GM10266 (cell line): ENCODE data around the gene ETHE1.

Experiments used
- DNase-seq: peaks from one replicate; pipeline ENCODE4 v3.0.0; 2012; ENCODE audit errors: extremely low spot score
- TF ChIP-seq, protein P1 (sequence below): IDR thresholded peaks from 2 replicates; pipeline ENCODE4 v1.5.1; 2012; ENCODE audit warnings: mild to moderate bottlenecking, low read depth; ENCODE audit not compliant: control insufficient read depth, insufficient read depth; ENCODE audit errors: missing control alignments

The ETHE1 gene

GRCh38 chr19:43504426-43505185 lies 22.4 kb downstream of the ETHE1 start, which contains the start of gene PHLDB3:
PHLDB3 (minus strand) TSS chr19:43504746; CDS start chr19:43504118, 628 bp downstream.
- no peak for DNase-seq
- TF ChIP-seq, protein P1, sequence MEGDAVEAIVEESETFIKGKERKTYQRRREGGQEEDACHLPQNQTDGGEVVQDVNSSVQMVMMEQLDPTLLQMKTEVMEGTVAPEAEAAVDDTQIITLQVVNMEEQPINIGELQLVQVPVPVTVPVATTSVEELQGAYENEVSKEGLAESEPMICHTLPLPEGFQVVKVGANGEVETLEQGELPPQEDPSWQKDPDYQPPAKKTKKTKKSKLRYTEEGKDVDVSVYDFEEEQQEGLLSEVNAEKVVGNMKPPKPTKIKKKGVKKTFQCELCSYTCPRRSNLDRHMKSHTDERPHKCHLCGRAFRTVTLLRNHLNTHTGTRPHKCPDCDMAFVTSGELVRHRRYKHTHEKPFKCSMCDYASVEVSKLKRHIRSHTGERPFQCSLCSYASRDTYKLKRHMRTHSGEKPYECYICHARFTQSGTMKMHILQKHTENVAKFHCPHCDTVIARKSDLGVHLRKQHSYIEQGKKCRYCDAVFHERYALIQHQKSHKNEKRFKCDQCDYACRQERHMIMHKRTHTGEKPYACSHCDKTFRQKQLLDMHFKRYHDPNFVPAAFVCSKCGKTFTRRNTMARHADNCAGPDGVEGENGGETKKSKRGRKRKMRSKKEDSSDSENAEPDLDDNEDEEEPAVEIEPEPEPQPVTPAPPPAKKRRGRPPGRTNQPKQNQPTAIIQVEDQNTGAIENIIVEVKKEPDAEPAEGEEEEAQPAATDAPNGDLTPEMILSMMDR: no peak

DNA sequence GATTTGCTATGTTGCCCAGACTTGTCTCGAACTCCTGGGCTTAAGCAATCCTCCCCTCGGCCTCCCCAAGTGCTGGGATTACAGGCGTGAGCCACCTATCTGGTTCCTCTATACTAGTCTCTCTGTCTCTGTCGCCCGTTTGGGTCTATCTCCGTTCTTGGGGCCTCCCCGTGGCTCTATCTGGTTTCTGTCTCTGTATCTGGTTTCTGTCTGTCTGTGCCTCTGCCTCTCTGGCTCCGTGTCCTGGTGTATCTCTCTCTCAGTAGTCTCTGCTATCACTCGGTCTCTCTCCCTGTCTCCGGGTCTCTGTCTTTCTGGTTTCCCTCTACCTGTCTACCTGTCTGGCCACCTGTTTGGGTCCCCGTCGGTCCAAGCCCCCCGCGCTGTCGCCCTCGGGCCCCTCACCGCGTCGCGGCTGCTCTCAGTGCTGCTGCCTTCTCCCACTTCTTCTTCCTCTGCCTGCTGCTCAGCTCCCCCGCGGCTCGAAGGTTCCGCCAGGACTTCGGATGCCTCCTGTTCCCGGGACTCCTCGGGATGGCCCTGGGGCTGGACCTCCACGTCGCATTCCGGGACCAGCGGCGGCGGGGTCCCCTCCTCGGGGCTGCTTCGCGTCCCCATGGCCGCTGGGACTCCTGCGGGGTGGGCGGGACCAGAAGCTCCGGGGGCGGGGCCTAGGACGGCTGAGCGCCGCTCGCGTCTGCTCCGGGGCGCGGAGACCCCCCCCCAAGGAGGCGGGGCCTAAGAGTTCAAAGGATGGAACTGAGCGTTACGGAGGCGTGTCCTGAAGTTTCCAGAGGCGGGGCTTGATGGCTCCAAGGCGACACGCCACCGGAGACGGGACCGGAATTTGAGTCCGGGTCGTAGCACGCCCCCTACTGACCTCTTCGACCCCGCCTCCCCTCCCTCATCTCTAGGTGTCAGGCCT lies 23.2 kb downstream of the ETHE1 start:
- peak; percentile 99 for DNase-seq
- TF ChIP-seq, protein P1: peak; percentile 49

GRCh38 chr19:43502419-43502976 lies 24.5 kb downstream of the ETHE1 start:
- TF ChIP-seq, protein P1: no peak
- no peak for DNase-seq

DNA sequence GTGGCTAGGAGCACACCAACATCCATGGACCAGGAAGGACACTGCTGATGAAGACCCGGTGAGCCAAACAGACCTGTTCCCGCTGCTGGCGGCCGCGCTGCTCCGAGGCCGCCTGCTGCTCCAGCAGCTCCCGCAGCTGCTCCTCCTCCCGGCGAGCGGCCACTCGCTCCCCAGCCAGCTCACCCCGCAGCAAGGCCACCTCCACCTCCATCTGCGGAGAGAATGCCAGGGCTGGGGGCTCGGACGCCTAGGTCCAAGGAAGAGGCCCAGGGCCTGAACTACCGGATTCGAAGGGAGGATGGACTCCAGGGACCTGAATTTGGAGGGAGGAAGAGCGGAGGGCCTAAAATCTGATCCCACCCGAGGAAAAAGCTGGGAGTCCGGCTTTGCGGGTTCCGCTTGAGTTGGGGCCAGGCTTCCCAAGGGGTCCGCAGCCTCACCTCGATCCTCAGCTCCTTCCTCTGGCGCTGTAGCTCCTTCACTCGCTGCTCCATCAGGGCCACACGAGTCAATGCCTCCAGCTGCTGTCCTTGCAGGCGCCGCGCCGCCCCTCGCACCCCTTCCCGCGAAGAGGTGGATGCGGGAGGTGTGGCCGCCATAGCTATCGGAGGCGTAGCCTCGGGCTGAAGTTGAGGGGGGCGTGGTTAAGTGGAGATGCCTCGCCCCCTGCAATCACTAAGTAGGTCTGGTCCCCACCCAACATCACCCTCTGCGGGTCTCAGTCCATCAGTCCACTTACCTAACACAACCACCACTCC lies 25.2 kb downstream of the ETHE1 start:
- no peak for DNase-seq

DNA sequence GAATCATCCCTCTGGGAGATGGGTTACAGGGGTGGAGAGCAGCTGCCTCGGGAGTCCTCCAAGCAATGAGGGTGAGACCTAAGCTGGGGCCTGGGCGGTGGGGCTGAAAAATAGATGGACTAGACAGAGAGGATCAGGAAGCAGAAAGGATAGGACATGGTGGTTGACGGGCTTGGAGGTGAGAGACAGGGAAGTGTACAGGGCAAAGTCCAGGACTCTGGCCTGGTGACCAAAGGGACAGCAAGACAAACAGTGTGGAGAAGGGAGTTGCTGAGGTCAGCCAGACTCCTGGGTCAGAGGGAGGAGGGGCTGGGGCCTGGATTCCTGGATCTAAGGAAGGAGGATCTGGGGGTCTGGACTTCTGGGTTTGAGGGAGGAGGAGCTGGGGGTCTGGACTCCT lies 28.0 kb downstream of the ETHE1 start:
- DNase-seq: no peak
- TF ChIP-seq, protein P1: no peak

More for the DNA sequence above, 25.2 kb downstream of the ETHE1 start:
- TF ChIP-seq, protein P1: no peak

DNA sequence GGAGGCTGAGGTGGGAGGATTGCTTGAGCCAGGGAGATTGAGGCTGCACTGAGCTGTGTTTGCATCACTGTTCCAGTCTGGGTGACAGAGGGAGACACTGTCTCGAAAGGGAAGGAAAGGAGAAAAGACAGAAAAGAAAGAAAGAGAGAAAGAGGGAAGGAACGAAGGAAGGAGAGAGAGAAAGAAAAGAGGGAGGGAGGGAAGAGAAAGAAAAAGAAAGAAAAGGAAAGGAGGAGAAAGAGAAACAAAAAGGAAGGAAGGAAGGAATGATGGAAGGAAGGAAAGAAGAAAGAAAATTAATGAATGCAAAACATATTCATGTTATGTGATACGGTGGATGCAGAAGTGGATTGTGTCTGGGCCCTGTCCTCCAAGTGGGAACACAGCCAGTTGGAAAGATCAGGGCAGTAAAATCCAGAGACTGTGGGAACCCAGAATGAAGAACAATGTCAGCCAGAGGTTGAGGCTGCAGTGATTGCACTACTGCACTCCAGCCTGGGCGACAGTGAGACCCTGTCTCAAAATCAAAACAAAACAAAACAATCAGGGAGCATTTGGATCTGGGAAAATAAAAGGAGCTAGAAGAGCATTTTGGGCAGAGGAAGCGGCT lies 28.7 kb downstream of the ETHE1 start:
- TF ChIP-seq, protein P1: no peak
- no peak for DNase-seq
